Psoas muscle (tissue), 8 donors: ENCODE results near the gene GRID1. TPM values are rescaled to one million over a fixed set of nuclear protein-coding genes. Genes with fewer than 3 reads are reported as not detected.

Experiments used
- ATAC-seq, 4 donors: fragments of 200-7000 bp; cut with Tn5 transposase; one replicate each; pipeline ENCODE4 v1.9.1; 2020; ENCODE audit warnings: moderate library complexity in 3 of 4, mild to moderate bottlenecking in 2 of 4
- DNase-seq, 2 donors: peaks; one replicate each; pipeline ENCODE4 v3.0.0-alpha.2; 2020
- H3K27ac ChIP-seq: fragments of 200-600 bp; one replicate; pipeline ENCODE4 v1.8.0; 2022
- H3K27me3 ChIP-seq, 3 donors: fragments of 200-600 bp in 1 of 3; one replicate each; pipeline versions ENCODE4 v1.6.1 to v1.8.0; 2013 to 2022; ENCODE audit warnings: low read length in 2 of 3, mild to moderate bottlenecking in 2 of 3, moderate library complexity in 1 of 3; ENCODE audit not compliant: insufficient read depth in 3 of 3
- H3K36me3 ChIP-seq, 2 donors: fragments of 200-600 bp in 1 of 2; one replicate each; pipeline versions ENCODE4 v1.6.1 to v1.8.0; 2013 to 2022; ENCODE audit warnings: low read depth in 1 of 2, mild to moderate bottlenecking in 1 of 2, moderate library complexity in 1 of 2; ENCODE audit not compliant: insufficient read depth in 1 of 2
- H3K4me1 ChIP-seq: fragments of 200-600 bp; one replicate; pipeline ENCODE4 v1.8.0; 2022
- H3K4me3 ChIP-seq: fragments of 200-600 bp; one replicate; pipeline ENCODE4 v1.8.0; 2022; ENCODE audit warnings: mild to moderate bottlenecking
- H3K9me3 ChIP-seq: fragments of 200-600 bp; one replicate; pipeline ENCODE4 v1.8.0; 2022
- WGBS, 3 donors: extraction: QIAGEN DNeasy Blood & Tissue Kit; methylation state at CpG; one replicate each; pipeline versions ENCODE4 v1.1.6 to v1.1.7; 2013; 5-methylcytosine and 5-hydroxymethylcytosine counted together
- intact Hi-C, 2 donors: fragments of 100-400 bp; cut with DNase I; formaldehyde crosslinking; loops; one replicate each; pipeline versions ENCODE4 v1.11.0 to v1.14.2; 2022
- polyA plus RNA-seq, 3 donors: library from polyadenylated mRNA; stranded (reverse); fragments of 200-250 nt; gene quantifications; one replicate each; pipeline ENCODE4 v1.2.3, GENCODE V29; 2013
- total RNA-seq, 4 donors: library from RNA; stranded (reverse); fragmentation: NEBNext Ultra II Directional in 2 of 4; extraction: Animal tissue kit (Norgen Biotek cat#: 25700) in 2 of 4; gene quantifications; one replicate each; pipeline versions ENCODE4 v1.2.1 to v1.2.4, GENCODE V29; 2021 to 2023
- TF ChIP-seq, protein P1 (sequence below): fragments of 200-600 bp; IDR thresholded peaks from one replicate; pipeline ENCODE4 v1.8.0; 2022; ENCODE audit warnings: antibody characterized with exemption
- donor health status: healthy with polysubstance abuse.
- donor health status: DM: no; HTN: no; CAD: no; lungs with moderate emphysema.
- donor health status: Bipolar disorder and iron deficiency.
- donor health status: healthy.
- donor health status: DM: yes; HTN: yes; CAD: no.
- donor health status: DM: no; HTN: no; CAD: no.
- donor health status: DM: no; HTN: no; CAD: no.
- donor health status: DM: yes; HTN: yes; CAD: no.

The GRID1 gene
- total and polyA plus RNA-seq, 7 donors: 0.17 to 0.56 (median 0.24) TPM

DNA sequence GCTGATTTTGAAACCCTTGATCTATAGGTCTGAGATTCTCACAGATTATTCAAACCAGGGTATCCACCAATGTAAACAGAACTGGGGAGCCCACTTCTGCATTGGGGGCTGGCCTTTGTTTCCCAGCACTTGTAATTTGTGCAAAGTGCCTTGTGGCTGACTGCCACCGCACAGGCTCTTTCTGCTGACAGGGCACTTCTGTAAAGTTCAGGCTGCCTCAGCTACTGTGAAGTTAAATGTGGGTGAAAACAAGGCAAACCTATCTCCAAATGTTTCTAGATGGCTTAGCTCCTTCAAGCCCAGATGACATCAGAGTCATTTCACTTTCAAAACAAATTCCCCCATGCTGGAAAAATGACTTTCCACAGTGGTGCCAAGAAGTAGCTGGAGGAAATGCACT, 54.7 kb downstream of the GRID1 start:
- no peaks in the 10 kb centered on the region for H3K9me3 ChIP-seq
- peaks cover 0 to 6% (median 0%) of the 10 kb centered on the region in 3 donors for H3K27me3 ChIP-seq
- ATAC-seq (no peak), DNase-seq (no peak)
- TF ChIP-seq, protein P1, sequence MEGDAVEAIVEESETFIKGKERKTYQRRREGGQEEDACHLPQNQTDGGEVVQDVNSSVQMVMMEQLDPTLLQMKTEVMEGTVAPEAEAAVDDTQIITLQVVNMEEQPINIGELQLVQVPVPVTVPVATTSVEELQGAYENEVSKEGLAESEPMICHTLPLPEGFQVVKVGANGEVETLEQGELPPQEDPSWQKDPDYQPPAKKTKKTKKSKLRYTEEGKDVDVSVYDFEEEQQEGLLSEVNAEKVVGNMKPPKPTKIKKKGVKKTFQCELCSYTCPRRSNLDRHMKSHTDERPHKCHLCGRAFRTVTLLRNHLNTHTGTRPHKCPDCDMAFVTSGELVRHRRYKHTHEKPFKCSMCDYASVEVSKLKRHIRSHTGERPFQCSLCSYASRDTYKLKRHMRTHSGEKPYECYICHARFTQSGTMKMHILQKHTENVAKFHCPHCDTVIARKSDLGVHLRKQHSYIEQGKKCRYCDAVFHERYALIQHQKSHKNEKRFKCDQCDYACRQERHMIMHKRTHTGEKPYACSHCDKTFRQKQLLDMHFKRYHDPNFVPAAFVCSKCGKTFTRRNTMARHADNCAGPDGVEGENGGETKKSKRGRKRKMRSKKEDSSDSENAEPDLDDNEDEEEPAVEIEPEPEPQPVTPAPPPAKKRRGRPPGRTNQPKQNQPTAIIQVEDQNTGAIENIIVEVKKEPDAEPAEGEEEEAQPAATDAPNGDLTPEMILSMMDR: no peak
- WGBS, 3 donors: 0 to 39% (median 30%) methylated on average over 1 of the region's 1 CpG
- no peaks in the 10 kb centered on the region for H3K4me1 ChIP-seq
- no peak overlapping the region for H3K4me3 ChIP-seq
- no peaks in the 10 kb centered on the region for H3K36me3 ChIP-seq
- intact Hi-C loops: no loop called here
- no peak overlapping the region for H3K27ac ChIP-seq

DNA sequence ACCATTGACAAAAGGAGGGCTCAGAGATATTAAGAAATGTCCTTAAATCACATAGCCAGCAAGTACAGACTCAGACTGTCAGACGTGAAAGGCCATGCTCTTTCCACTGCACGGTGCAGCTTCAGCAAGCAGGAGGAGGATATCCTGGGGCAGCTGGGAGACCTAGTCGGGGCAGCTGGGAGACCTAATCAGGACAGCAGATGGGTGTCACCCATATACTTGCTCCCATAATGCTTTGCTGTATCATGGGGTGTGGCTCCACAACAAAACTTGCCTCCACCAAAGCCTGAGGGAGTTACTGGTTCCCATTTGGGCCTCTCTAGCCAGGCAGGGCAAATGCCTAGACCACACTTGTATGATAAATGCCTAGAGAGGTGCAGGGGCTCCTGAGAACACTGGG, 55.4 kb downstream of the GRID1 start:
- H3K9me3 ChIP-seq: no peaks in the 10 kb centered on the region
- H3K36me3 ChIP-seq: no peaks in the 10 kb centered on the region
- no peak overlapping the region for H3K4me3 ChIP-seq
- H3K4me1 ChIP-seq: no peaks in the 10 kb centered on the region
- TF ChIP-seq, protein P1: no peak
- WGBS, 3 donors: 52 to 61% (median 52%) methylated on average over 3 of the region's 3 CpGs
- DNase-seq (no peak), ATAC-seq (no peak)
- no peak overlapping the region for H3K27ac ChIP-seq
- intact Hi-C loops: no loop called here
- H3K27me3 ChIP-seq: peaks cover 0 to 4% (median 0%) of the 10 kb centered on the region in 3 donors

DNA sequence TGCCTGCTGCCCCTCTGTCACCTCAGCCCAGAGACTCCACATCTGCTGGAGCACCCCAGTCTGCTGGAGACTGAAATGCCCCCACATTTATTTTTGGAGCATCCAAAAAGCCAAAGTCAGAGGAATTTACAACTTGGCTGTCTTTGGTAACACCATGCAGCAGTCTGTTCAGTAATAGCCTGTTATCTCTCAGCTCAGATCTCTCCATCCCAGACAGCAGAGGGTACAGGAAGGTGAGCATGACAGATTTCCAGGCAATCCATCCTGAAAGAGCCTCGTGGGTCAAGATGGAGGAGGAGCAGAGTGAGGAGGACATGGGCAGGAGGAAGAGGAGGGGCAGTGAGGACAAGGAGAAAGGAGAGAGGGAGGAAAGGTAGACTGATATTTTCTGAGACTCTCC, 55.9 kb downstream of the GRID1 start:
- TF ChIP-seq, protein P1: no peak
- no peak for DNase-seq
- Histone ChIP-seq H3K4me3 (no peak overlapping the region), H3K9me3 (no peaks in the 10 kb centered on the region), H3K27me3 (peaks cover 0 to 4% (median 0%) of the 10 kb centered on the region in 3 donors), H3K36me3 (no peaks in the 10 kb centered on the region), H3K4me1 (no peaks in the 10 kb centered on the region), H3K27ac (no peak overlapping the region)
- intact Hi-C loops: no loop called here
- WGBS, 3 donors: 18 to 41% (median 24%) methylated on average over 1 of the region's 1 CpG
- ATAC-seq: no peak

DNA sequence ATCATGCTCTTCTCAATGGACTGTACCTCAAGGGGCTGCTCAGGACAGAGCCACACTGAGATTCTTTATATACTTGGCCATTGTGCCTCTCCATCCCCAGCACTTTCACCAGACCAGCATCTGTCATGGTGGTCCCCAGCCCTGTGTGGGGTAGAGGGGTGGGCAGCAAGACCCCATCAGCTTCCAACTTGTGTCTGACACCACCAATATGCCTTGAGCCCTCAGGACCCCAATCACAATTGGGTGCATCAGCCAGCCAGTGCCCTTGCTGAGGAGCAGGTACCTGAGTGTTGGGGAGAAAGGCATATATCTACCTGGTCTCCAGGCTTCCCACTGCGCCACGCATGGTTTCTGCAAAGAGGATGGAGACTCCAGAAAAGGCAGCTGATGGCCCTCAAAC, 56.3 kb downstream of the GRID1 start:
- H3K27ac ChIP-seq: no peak overlapping the region
- WGBS, 3 donors: 88 to 93% (median 92%) methylated on average over 2 of the region's 2 CpGs
- peaks cover 0 to 4% (median 0%) of the 10 kb centered on the region in 3 donors for H3K27me3 ChIP-seq
- no peaks in the 10 kb centered on the region for H3K36me3 ChIP-seq
- DNase-seq: no peak
- no peak overlapping the region for H3K4me3 ChIP-seq
- no peaks in the 10 kb centered on the region for H3K4me1 ChIP-seq
- no peak for ATAC-seq
- intact Hi-C loops: no loop called here
- H3K9me3 ChIP-seq: no peaks in the 10 kb centered on the region
- TF ChIP-seq, protein P1: no peak

DNA sequence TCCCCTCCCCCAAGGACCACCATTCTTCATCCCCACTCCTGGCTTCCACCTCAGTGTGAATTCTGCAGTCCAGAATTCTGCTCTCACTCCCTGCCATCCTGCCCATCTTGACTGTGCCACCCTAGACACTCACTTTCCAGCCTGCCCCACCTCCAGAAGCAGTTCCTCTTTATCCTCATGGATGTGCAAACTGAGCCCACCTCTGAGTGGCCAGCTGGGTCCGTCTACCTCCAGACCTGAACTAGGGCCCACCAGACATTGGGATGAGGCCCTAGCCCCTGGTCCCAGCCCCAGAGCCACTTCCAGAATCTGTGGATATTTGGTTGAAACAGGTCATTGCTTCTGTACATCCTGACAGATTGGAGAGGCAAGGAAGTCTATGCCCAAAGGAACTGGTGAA, 58.5 kb downstream of the GRID1 start:
- ATAC-seq: no peak
- no peak for DNase-seq
- H3K4me1 ChIP-seq: no peaks in the 10 kb centered on the region
- H3K36me3 ChIP-seq: no peaks in the 10 kb centered on the region
- WGBS, 3 donors: 33 to 53% (median 35%) methylated on average over 1 of the region's 1 CpG
- H3K27ac ChIP-seq: no peak overlapping the region
- H3K4me3 ChIP-seq: no peak overlapping the region
- H3K27me3 ChIP-seq: peaks cover 0 to 9% (median 5%) of the 10 kb centered on the region in 3 donors
- TF ChIP-seq, protein P1: no peak
- H3K9me3 ChIP-seq: no peaks in the 10 kb centered on the region
- intact Hi-C loops: no loop called here
